DOHH2 (cell line): ENCODE measurements around the gene HNRNPAB.

Experiments used
- EZH2phosphoT487 ChIP-seq: fragments of 200-600 bp; sonication (generic); IDR thresholded peaks from 2 replicates; pipeline ENCODE4 v1.6.1; 2017; ENCODE audit warnings: borderline replicate concordance, mild to moderate bottlenecking, antibody characterized with exemption, low read length, moderate library complexity, mixed read lengths
- TF ChIP-seq, protein P1 (sequence below): fragments of 200-600 bp; sonication (generic); IDR thresholded peaks from one replicate; pipeline ENCODE4 v1.5.1; 2014; ENCODE audit warnings: antibody characterized with exemption, mild to moderate bottlenecking, low read depth, low read length; ENCODE audit not compliant: poor library complexity, severe bottlenecking

DNA sequence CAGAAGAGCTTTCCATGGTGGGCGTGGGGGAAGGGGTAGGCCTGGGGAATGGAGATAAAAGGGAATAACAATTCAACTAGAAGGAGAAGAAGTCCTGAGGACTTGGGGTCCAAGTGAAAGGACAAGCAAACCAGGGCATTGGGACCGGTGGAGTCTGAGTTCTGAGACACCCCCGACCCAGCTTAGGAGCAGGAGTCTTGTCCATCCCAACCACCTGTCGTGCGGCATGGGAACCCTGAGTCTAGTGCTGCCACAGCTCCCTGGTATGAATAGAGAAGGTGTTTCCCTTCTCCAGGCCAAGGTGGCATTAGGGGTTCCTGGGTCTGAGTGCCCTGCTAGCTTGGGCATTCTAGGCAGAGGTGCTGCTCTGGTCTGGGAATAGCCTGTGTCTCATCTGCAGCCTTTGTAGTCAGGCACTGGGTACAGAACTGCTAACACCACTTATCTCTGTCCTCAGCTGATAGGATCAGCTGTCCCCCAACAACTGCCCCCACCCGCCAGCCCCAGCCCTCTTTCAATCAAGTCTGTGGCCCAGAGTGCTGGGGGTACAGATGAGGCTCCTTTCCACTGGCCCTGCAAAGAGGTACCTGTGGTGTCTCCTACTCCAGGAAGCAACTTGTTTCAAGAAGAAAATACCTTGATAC lies 9.9 kb downstream of the HNRNPAB start:
- TF ChIP-seq, protein P1, sequence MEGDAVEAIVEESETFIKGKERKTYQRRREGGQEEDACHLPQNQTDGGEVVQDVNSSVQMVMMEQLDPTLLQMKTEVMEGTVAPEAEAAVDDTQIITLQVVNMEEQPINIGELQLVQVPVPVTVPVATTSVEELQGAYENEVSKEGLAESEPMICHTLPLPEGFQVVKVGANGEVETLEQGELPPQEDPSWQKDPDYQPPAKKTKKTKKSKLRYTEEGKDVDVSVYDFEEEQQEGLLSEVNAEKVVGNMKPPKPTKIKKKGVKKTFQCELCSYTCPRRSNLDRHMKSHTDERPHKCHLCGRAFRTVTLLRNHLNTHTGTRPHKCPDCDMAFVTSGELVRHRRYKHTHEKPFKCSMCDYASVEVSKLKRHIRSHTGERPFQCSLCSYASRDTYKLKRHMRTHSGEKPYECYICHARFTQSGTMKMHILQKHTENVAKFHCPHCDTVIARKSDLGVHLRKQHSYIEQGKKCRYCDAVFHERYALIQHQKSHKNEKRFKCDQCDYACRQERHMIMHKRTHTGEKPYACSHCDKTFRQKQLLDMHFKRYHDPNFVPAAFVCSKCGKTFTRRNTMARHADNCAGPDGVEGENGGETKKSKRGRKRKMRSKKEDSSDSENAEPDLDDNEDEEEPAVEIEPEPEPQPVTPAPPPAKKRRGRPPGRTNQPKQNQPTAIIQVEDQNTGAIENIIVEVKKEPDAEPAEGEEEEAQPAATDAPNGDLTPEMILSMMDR: no peak
- no peak for TF ChIP-seq EZH2phosphoT487
